PC-9 (cell line): ENCODE results near the gene SLC16A4. TPM values are rescaled to one million over a fixed set of nuclear protein-coding genes. Genes with fewer than 3 reads are reported as not detected.

Experiments
- BruUV-seq: library from RNA; stranded (reverse); fragments of 400-500 nt; replicated peaks from 2 replicates; lab custom pipeline; 2021; lab: Mats Ljungman, UMichigan
- CTCF ChIA-PET: fragments of 300-600 bp; sonication (Branson Sonifier 250); formaldehyde crosslinking; loops from one replicate; lab custom pipeline; 2022; ENCODE audit warnings: antibody characterized with exemption; lab: Charles Lee
- POLR2A ChIA-PET: fragments of 300-600 bp; sonication (Branson Sonifier 250); formaldehyde crosslinking; loops from one replicate; lab custom pipeline; 2022; ENCODE audit warnings: antibody characterized with exemption; ENCODE audit not compliant: unreplicated experiment; lab: Charles Lee
- DNase-seq, 2 experiments: peaks; one replicate each; pipeline versions ENCODE4 v3.0.0 to v3.0.0-alpha.2; 2015 to 2022; ENCODE audit warnings: mixed read lengths in 1 of 2
- H2AFZ ChIP-seq: fragments of 200-600 bp; sonication (generic); 2 replicates; pipeline ENCODE4 v1.8.1; 2017; ENCODE audit warnings: antibody characterized with exemption
- H3F3A ChIP-seq: fragments of 200-600 bp; sonication (generic); 2 replicates; pipeline ENCODE4 v1.8.1; 2017; ENCODE audit warnings: antibody characterized with exemption, mild to moderate bottlenecking, low read depth; ENCODE audit not compliant: insufficient read depth
- H3K27ac ChIP-seq: fragments of 200-600 bp; sonication (generic); 2 replicates; pipeline ENCODE4 v1.6.1; 2016; ENCODE audit warnings: mixed run types
- H3K27me3 ChIP-seq: fragments of 200-600 bp; sonication (generic); 2 replicates; pipeline ENCODE4 v1.6.1; 2016; ENCODE audit warnings: low read depth, mixed run types; ENCODE audit not compliant: insufficient read depth
- H3K36me3 ChIP-seq: fragments of 200-600 bp; sonication (generic); 2 replicates; pipeline ENCODE4 v1.6.1; 2016; ENCODE audit warnings: low read depth, mixed run types
- H3K4me1 ChIP-seq: fragments of 200-600 bp; sonication (generic); replicated peaks from 2 replicates; pipeline ENCODE4 v1.6.1; 2016; ENCODE audit warnings: mixed run types; ENCODE audit not compliant: insufficient read depth
- H3K4me2 ChIP-seq: fragments of 200-600 bp; sonication (generic); 2 replicates; pipeline ENCODE4 v1.6.1; 2017; ENCODE audit warnings: mixed run types
- H3K4me3 ChIP-seq: fragments of 200-600 bp; sonication (generic); 2 replicates; pipeline ENCODE4 v1.6.1; 2016; ENCODE audit warnings: mixed run types
- H3K79me2 ChIP-seq: fragments of 200-600 bp; sonication (generic); 2 replicates; pipeline ENCODE4 v1.6.1; 2017; ENCODE audit warnings: low read depth, mixed run types
- H3K9me2 ChIP-seq: fragments of 200-600 bp; sonication (generic); 2 replicates; pipeline ENCODE4 v1.8.1; 2017; ENCODE audit warnings: mild to moderate bottlenecking; ENCODE audit not compliant: insufficient read depth
- H3K9me3 ChIP-seq: fragments of 200-600 bp; sonication (generic); 2 replicates; pipeline ENCODE4 v1.8.1; 2016; ENCODE audit warnings: low read depth; ENCODE audit not compliant: insufficient read depth
- H4K20me1 ChIP-seq: fragments of 200-600 bp; sonication (generic); 2 replicates; pipeline ENCODE4 v1.8.1; 2017; ENCODE audit not compliant: insufficient read depth
- CTCF ChIP-seq: fragments of 200-600 bp; sonication (generic); conservative IDR thresholded peaks from 2 replicates; pipeline ENCODE4 v1.6.1; 2017; ENCODE audit warnings: mixed run types, antibody characterized with exemption, mild to moderate bottlenecking, moderate library complexity
- EZH2 ChIP-seq: fragments of 200-600 bp; sonication (generic); IDR thresholded peaks from 2 replicates; pipeline ENCODE4 v1.8.0; 2017; ENCODE audit warnings: antibody characterized with exemption, low read depth
- intact Hi-C: fragments of 100-400 bp; cut with micrococcal nuclease; formaldehyde crosslinking; loops from one replicate; pipeline ENCODE4 v1.10.0; 2022; ENCODE audit not compliant: unreplicated experiment
- total RNA-seq: library from RNA; stranded (reverse); gene quantifications from 2 replicates; pipeline ENCODE4 v1.2.3, GENCODE V29; 2021

Gene SLC16A4
- total RNA-seq, 1 experiment from 2014 or later: 32.7 TPM

- DNase-seq: peak in 1 of 2 experiments; percentile 65
- Histone ChIP-seq H3K79me2 (no peaks in the 10 kb centered on the region), H3K36me3 (no peaks in the 10 kb centered on the region), H3F3A (peaks cover 52% of the 10 kb centered on the region), H3K27ac (peak overlapping the region; percentile 23), H4K20me1 (no peaks in the 10 kb centered on the region), H3K4me2 (peak overlapping the region; percentile 15), H3K4me3 (no peak overlapping the region), H3K9me2 (no peaks in the 10 kb centered on the region), H3K27me3 (no peaks in the 10 kb centered on the region), H3K4me1 (peaks cover 23% of the 10 kb centered on the region), H3K9me3 (no peaks in the 10 kb centered on the region; the same call in 1 of the 2 replicates), H2AFZ (no peak overlapping the region)
- ChIA-PET POLR2A (interaction anchor here (0.6 kb wide), 1 partner anchor 48 kb away, joined by 6 read pairs; no protein-coding TSS in a partner anchor), CTCF (no interaction called here)
- no TSS peak for BruUV-seq
- intact Hi-C loops: no loop called here
- TF ChIP-seq CTCF (no peak), EZH2 (no peak)
Observed at GRCh38 chr1:110393691-110394492, 3.1 kb upstream of the SLC16A4 start.

- ChIA-PET POLR2A (interaction anchor here (0.6 kb wide), 1 partner anchor 48 kb away, joined by 6 read pairs; no protein-coding TSS in a partner anchor), CTCF (no interaction called here)
- Histone ChIP-seq H3K79me2 (no peaks in the 10 kb centered on the region), H2AFZ (no peak overlapping the region), H3K4me1 (peaks cover 23% of the 10 kb centered on the region), H4K20me1 (no peaks in the 10 kb centered on the region), H3K36me3 (no peaks in the 10 kb centered on the region), H3K4me2 (peak overlapping the region; percentile 15), H3K27me3 (no peaks in the 10 kb centered on the region), H3K4me3 (no peak overlapping the region), H3K9me3 (no peaks in the 10 kb centered on the region; the same call in 1 of the 2 replicates), H3K27ac (peak overlapping the region; percentile 23), H3F3A (peaks cover 49% of the 10 kb centered on the region), H3K9me2 (no peaks in the 10 kb centered on the region)
- BruUV-seq: no TSS peak
- no peak for DNase-seq
- no peak for TF ChIP-seq EZH2
- TF ChIP-seq CTCF: no peak
- intact Hi-C loops: no loop called here
Observed at GRCh38 chr1:110393286-110393685, 2.5 kb upstream of the SLC16A4 start.

- BruUV-seq: no TSS peak
- DNase-seq: peak in 1 of 2 experiments; percentile 54
- Histone ChIP-seq H2AFZ (no peak overlapping the region), H3K9me2 (no peaks in the 10 kb centered on the region), H4K20me1 (no peaks in the 10 kb centered on the region), H3K27ac (no peak overlapping the region), H3K27me3 (no peaks in the 10 kb centered on the region), H3K36me3 (no peaks in the 10 kb centered on the region), H3F3A (peaks cover 37% of the 10 kb centered on the region), H3K4me1 (peaks cover 23% of the 10 kb centered on the region), H3K4me3 (no peak overlapping the region), H3K4me2 (no peak overlapping the region), H3K9me3 (no peaks in the 10 kb centered on the region), H3K79me2 (no peaks in the 10 kb centered on the region)
- CTCF ChIA-PET: no interaction called here
- intact Hi-C loops: no loop called here
- TF ChIP-seq CTCF: no peak
- no peak for TF ChIP-seq EZH2
- POLR2A ChIA-PET: interaction anchor here (0.6 kb wide), 1 partner anchor 273 kb away, joined by 8 read pairs; no protein-coding TSS in a partner anchor
Observed at GRCh38 chr1:110390096-110390495, 730 bp downstream of the SLC16A4 start.
